Measurements from ENCODE around the gene TNIK. TPM values are rescaled to one million over a fixed set of nuclear protein-coding genes. Genes with fewer than 3 reads are reported as not detected.

TNIK gene
- polyA plus RNA-seq, 1 of the 3 experiments (the other 2 are of a cell fraction): 19.4 TPM

DNA sequence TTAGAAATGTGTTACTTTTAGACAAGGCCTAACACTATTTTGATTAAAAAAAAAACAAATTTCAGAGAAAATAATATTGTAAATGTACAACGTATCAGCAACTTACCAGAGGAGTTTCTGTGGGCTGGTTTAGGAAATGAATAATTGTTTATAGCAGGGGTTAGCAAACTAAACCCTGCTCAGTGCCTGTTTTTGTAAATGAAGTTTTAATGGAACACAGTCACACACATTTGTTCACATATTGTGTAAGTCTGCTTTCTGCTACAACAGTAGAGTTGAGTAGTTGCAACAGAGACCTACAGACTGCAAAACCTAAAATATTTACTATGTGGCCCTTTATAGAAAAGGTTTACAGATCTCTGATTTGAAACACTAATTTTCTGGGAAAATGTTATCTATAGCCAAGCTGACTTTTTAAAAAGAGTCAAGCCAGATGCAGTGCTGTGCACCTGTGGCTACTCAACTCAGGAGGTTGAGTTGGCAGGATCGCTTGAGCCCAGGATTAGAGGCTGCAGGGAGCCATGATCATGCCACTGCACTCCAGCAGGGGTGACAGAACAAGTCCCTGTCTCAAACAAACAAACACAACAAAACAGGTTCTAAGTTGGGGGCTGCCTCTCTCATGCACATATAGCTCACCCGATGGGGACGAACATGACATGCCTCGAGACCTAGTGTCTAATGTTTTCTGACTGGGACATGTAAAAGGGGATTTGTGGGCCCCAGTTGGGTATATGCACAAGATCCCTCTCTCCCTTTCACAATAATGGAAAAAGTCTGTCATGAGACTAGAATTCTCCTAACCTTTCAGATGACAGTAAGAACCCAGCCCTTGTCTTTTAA, 182.5 kb downstream of the TNIK start:
- Histone ChIP-seq H3K9ac (no peak overlapping the region), H3K9me2 (no peaks in the 10 kb centered on the region), H3K79me2 (ENCODE audit: insufficient read depth) (peaks cover 45% of the 10 kb centered on the region), H2AFZ (ENCODE audit: low read depth) (no peak overlapping the region), H3K9me3 (no peaks in the 10 kb centered on the region), H3K36me3 (replicated peaks in 1 of 2; ENCODE audit: control insufficient read depth in 1 of 2, insufficient read depth in 2 of 2, low read length in 1 of 2) (peaks cover 0 to 8% of the 10 kb centered on the region in 2 experiments), H3K4me1 (ENCODE audit: control insufficient read depth in 1 of 2, insufficient read depth in 2 of 2, low read depth in 1 of 2, low read length in 1 of 2) (peaks cover 0 to 15% of the 10 kb centered on the region in 2 experiments), H3K27me3 (ENCODE audit: insufficient read depth) (no peaks in the 10 kb centered on the region), H3K4me3 (ENCODE audit: low read depth in 2 of 2, low read length in 1 of 2) (no peak overlapping the region), H3K27ac (ENCODE audit: low read depth in 2 of 2, low read length in 1 of 2) (no peak overlapping the region), H4K20me1 (ENCODE audit: insufficient read depth) (no peaks in the 10 kb centered on the region; the same call in 1 of the 2 replicates), H3K4me2 (no peak overlapping the region), H3F3A (replicated peaks; ENCODE audit: insufficient read depth) (peaks cover 14% of the 10 kb centered on the region)
- 78% methylated on average over 5 of the region's 5 CpGs for WGBS (ENCODE audit: low lambda C conversion rate)
- ChIA-PET CTCF (no interaction called here), POLR2A (no interaction called here)
- TF ChIP-seq RAD21 (IDR thresholded peaks at IDR 0.05; ENCODE audit: low read length): no peak
- no peak for TF ChIP-seq TAF1 (IDR thresholded peaks at IDR 0.05; ENCODE audit: borderline replicate concordance, low read depth, low read length)
- no peak for TF ChIP-seq RXRA (IDR thresholded peaks at IDR 0.05; ENCODE audit: borderline replicate concordance, low read depth)
- no peak for TF ChIP-seq NFIC (IDR thresholded peaks at IDR 0.05; ENCODE audit: borderline replicate concordance)
- no peak for TF ChIP-seq FOSL2 (IDR thresholded peaks at IDR 0.05; ENCODE audit: borderline replicate concordance, low read depth)
- no peak for TF ChIP-seq EP300 (IDR thresholded peaks at IDR 0.05; ENCODE audit: borderline replicate concordance in 1 of 2, low read depth in 1 of 2, low read length in 1 of 2)
- TF ChIP-seq JUND (IDR thresholded peaks at IDR 0.05): no peak
- TF ChIP-seq, protein P1, sequence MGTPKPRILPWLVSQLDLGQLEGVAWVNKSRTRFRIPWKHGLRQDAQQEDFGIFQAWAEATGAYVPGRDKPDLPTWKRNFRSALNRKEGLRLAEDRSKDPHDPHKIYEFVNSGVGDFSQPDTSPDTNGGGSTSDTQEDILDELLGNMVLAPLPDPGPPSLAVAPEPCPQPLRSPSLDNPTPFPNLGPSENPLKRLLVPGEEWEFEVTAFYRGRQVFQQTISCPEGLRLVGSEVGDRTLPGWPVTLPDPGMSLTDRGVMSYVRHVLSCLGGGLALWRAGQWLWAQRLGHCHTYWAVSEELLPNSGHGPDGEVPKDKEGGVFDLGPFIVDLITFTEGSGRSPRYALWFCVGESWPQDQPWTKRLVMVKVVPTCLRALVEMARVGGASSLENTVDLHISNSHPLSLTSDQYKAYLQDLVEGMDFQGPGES (IDR thresholded peaks at IDR 0.05; ENCODE audit: low read depth, low read length): no peak
- no peak for TF ChIP-seq CHD2 (IDR thresholded peaks at IDR 0.05; ENCODE audit: low read length, partially characterized antibody)
- TF ChIP-seq GATA2 (CRISPR knock-in tag; IDR thresholded peaks at IDR 0.05): no peak
- no peak for TF ChIP-seq TCF12 (IDR thresholded peaks at IDR 0.05)
- TF ChIP-seq, protein P2, sequence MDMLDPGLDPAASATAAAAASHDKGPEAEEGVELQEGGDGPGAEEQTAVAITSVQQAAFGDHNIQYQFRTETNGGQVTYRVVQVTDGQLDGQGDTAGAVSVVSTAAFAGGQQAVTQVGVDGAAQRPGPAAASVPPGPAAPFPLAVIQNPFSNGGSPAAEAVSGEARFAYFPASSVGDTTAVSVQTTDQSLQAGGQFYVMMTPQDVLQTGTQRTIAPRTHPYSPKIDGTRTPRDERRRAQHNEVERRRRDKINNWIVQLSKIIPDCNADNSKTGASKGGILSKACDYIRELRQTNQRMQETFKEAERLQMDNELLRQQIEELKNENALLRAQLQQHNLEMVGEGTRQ (IDR thresholded peaks at IDR 0.05; ENCODE audit: borderline replicate concordance, low read depth, low read length): no peak
- TF ChIP-seq, protein P3, sequence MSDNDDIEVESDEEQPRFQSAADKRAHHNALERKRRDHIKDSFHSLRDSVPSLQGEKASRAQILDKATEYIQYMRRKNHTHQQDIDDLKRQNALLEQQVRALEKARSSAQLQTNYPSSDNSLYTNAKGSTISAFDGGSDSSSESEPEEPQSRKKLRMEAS (IDR thresholded peaks at IDR 0.05; ENCODE audit: low read depth): no peak
- TF ChIP-seq CTCF (IDR thresholded peaks at IDR 0.05): no peak
- TF ChIP-seq POLR2AphosphoS5 (IDR thresholded peaks at IDR 0.05; ENCODE audit: low read depth, low read length): no peak
- no peak for TF ChIP-seq SIN3A (IDR thresholded peaks at IDR 0.05; ENCODE audit: borderline replicate concordance, low read depth, low read length)
- no peak for TF ChIP-seq FOXM1 (IDR thresholded peaks at IDR 0.05; ENCODE audit: low read depth)
- no peak for TF ChIP-seq SMC3 (IDR thresholded peaks at IDR 0.05; ENCODE audit: low read depth, low read length)
- no peak for DNase-seq
